ENCODE data around the gene MRPS12.

- TF ChIP-seq GATA3 (IDR thresholded peaks at IDR 0.05; ENCODE audit: low read depth, low read length): no peak
- no peak for TF ChIP-seq GATA2 (IDR thresholded peaks at IDR 0.05; ENCODE audit: low read depth, low read length)
Observed at GRCh38 chr19:38974624-38975213, 44.0 kb downstream of the MRPS12 start.
